H9 (cell line): ENCODE results near the gene SLC48A1. TPM values are rescaled to one million over a fixed set of nuclear protein-coding genes. Genes with fewer than 3 reads are reported as not detected.
A peak's percentile ranks its signal among the peaks of the same experiment; 100 is the strongest.

Source experiments
- DNase-seq: peaks from one replicate; pipeline ENCODE4 v3.0.0-alpha.2; 2017
- H2AFZ ChIP-seq: one replicate; pipeline ENCODE4 v1.6.1; 2013; ENCODE audit warnings: mild to moderate bottlenecking, low read length, control low read depth, moderate library complexity
- H2AK5ac ChIP-seq: 2 replicates; pipeline ENCODE4 v1.6.1; 2013; ENCODE audit warnings: low read length, control low read depth, mixed read lengths; ENCODE audit not compliant: insufficient read length
- H2BK120ac ChIP-seq: one replicate; pipeline ENCODE4 v1.6.1; 2013; ENCODE audit warnings: low read depth, mild to moderate bottlenecking, low read length, control low read depth, inconsistent platforms; ENCODE audit not compliant: poor library complexity, severe bottlenecking
- H2BK12ac ChIP-seq: 2 replicates; pipeline ENCODE4 v1.6.1; 2013; ENCODE audit warnings: low read length, control low read depth, mixed read lengths, low read depth; ENCODE audit not compliant: insufficient read length
- H2BK15ac ChIP-seq: 2 replicates; pipeline ENCODE4 v1.6.1; 2013; ENCODE audit warnings: low read depth, low read length, control low read depth
- H2BK20ac ChIP-seq: one replicate; pipeline ENCODE4 v1.6.1; 2013; ENCODE audit warnings: low read depth, mild to moderate bottlenecking, low read length, control low read depth, inconsistent platforms; ENCODE audit not compliant: poor library complexity, severe bottlenecking
- H2BK5ac ChIP-seq: 2 replicates; pipeline ENCODE4 v1.6.1; 2013; ENCODE audit warnings: low read length, control low read depth, mixed read lengths; ENCODE audit not compliant: insufficient read length
- H3K14ac ChIP-seq: 2 replicates; pipeline ENCODE4 v1.6.1; 2013; ENCODE audit warnings: low read length, control low read depth; ENCODE audit not compliant: insufficient read depth
- H3K18ac ChIP-seq: 2 replicates; pipeline ENCODE4 v1.6.1; 2013; ENCODE audit warnings: low read depth, mild to moderate bottlenecking, mixed read lengths, low read length, control low read depth; ENCODE audit not compliant: insufficient read length
- H3K23ac ChIP-seq: 2 replicates; pipeline ENCODE4 v1.6.1; 2013; ENCODE audit warnings: low read length, control low read depth, mixed read lengths, low read depth; ENCODE audit not compliant: insufficient read length
- H3K23me2 ChIP-seq: 2 replicates; pipeline ENCODE4 v1.6.1; 2013; ENCODE audit warnings: low read depth, mild to moderate bottlenecking, mixed read lengths, low read length, control low read depth; ENCODE audit not compliant: insufficient read length, poor library complexity, severe bottlenecking
- H3K27ac ChIP-seq: 2 replicates; pipeline ENCODE4 v1.5.1; 2013; ENCODE audit warnings: low read length, control low read depth, mixed read lengths, low read depth; ENCODE audit not compliant: insufficient read length
- H3K27me3 ChIP-seq: 2 replicates; pipeline ENCODE4 v1.6.1; 2013; ENCODE audit warnings: low read length, control low read depth, inconsistent platforms; ENCODE audit not compliant: insufficient read depth
- H3K4ac ChIP-seq: 2 replicates; pipeline ENCODE4 v1.6.1; 2013; ENCODE audit warnings: low read depth, mild to moderate bottlenecking, control low read depth, inconsistent platforms, low read length, moderate library complexity
- H3K4me1 ChIP-seq: 2 replicates; pipeline ENCODE4 v1.6.1; 2013; ENCODE audit warnings: low read length, control low read depth, inconsistent platforms; ENCODE audit not compliant: insufficient read depth
- H3K4me2 ChIP-seq: 2 replicates; pipeline ENCODE4 v1.6.1; 2013; ENCODE audit warnings: low read length, control low read depth, mixed read lengths; ENCODE audit not compliant: insufficient read length, insufficient read depth
- H3K56ac ChIP-seq: 2 replicates; pipeline ENCODE4 v1.6.1; 2013; ENCODE audit warnings: low read depth, mild to moderate bottlenecking, mixed read lengths, low read length, control low read depth; ENCODE audit not compliant: insufficient read length
- H3K79me1 ChIP-seq: 2 replicates; pipeline ENCODE4 v1.6.1; 2013; ENCODE audit warnings: low read depth, mild to moderate bottlenecking, moderate library complexity, low read length, control low read depth, inconsistent platforms; ENCODE audit not compliant: insufficient read depth, poor library complexity, severe bottlenecking
- H3K79me2 ChIP-seq: 2 replicates; pipeline ENCODE4 v1.6.1; 2013; ENCODE audit warnings: low read length, control low read depth, inconsistent platforms; ENCODE audit not compliant: insufficient read depth
- H3K9ac ChIP-seq: 2 replicates; pipeline ENCODE4 v1.6.1; 2013; ENCODE audit warnings: low read length, control low read depth, mixed read lengths; ENCODE audit not compliant: insufficient read length; ENCODE audit errors: extremely low read depth
- H3K9me3 ChIP-seq: one replicate; pipeline ENCODE4 v1.6.1; 2013; ENCODE audit warnings: low read depth, low read length, inconsistent platforms; ENCODE audit not compliant: control insufficient read depth
- H3T11ph ChIP-seq: one replicate; pipeline ENCODE4 v1.6.1; 2013; ENCODE audit warnings: mild to moderate bottlenecking, low read length, control low read depth, inconsistent platforms
- H4K20me1 ChIP-seq: one replicate; pipeline ENCODE4 v1.6.1; 2013; ENCODE audit not compliant: control insufficient read depth, insufficient read length, insufficient read depth
- H4K5ac ChIP-seq: 2 replicates; pipeline ENCODE4 v1.6.1; 2013; ENCODE audit warnings: low read depth, mild to moderate bottlenecking, mixed read lengths, low read length, control low read depth; ENCODE audit not compliant: insufficient read length
- H4K8ac ChIP-seq: replicated peaks from 2 replicates; pipeline ENCODE4 v1.6.1; 2013; ENCODE audit warnings: low read length, control low read depth, mixed read lengths, low read depth; ENCODE audit not compliant: insufficient read length
- H4K91ac ChIP-seq: 2 replicates; pipeline ENCODE4 v1.6.1; 2013; ENCODE audit warnings: low read depth, mild to moderate bottlenecking, moderate library complexity, mixed read lengths, low read length, control low read depth; ENCODE audit not compliant: insufficient read length
- H3K27ac Mint-ChIP-seq, 3 experiments: 2 replicates in 2 of 3; 3 replicates in 1 of 3; pipeline ENCODE4 v1.8.0; 2020 to 2021; ENCODE audit warnings: mixed read lengths in 3 of 3, mild to moderate bottlenecking in 1 of 3, moderate library complexity in 1 of 3
- H3K27me3 Mint-ChIP-seq: 2 replicates; pipeline ENCODE4 v1.8.0; 2021; ENCODE audit warnings: low read depth, mild to moderate bottlenecking, moderate library complexity, mixed read lengths
- H3K36me3 Mint-ChIP-seq, 3 experiments: 2 replicates in 2 of 3; 3 replicates in 1 of 3; pipeline ENCODE4 v1.8.0; 2020 to 2021; ENCODE audit warnings: low read depth in 3 of 3, mixed read lengths in 3 of 3; ENCODE audit not compliant: insufficient read depth in 1 of 3
- H3K4me1 Mint-ChIP-seq, 2 experiments: 2 replicates each; pipeline ENCODE4 v1.8.0; 2020; ENCODE audit warnings: mixed read lengths in 2 of 2
- H3K4me3 Mint-ChIP-seq, 2 experiments: 2 replicates in 1 of 2; 3 replicates in 1 of 2; pipeline ENCODE4 v1.8.0; 2020 to 2021; ENCODE audit warnings: mild to moderate bottlenecking in 2 of 2, mixed read lengths in 2 of 2, moderate library complexity in 1 of 2
- H3K9me3 Mint-ChIP-seq, 2 experiments: 2 replicates in 1 of 2; 3 replicates in 1 of 2; pipeline ENCODE4 v1.8.0; 2020; ENCODE audit warnings: mild to moderate bottlenecking in 2 of 2, mixed read lengths in 2 of 2, moderate library complexity in 1 of 2
- WGBS: extraction: QIAGEN DNeasy Blood & Tissue Kit; methylation state at CpG from one replicate; pipeline ENCODE4 v1.1.7; 2013; ENCODE audit warnings: missing lambda C conversion rate, low lambda C conversion rate, mixed read lengths; ENCODE audit not compliant: insufficient read length; ENCODE audit errors: extremely low coverage; 5-methylcytosine and 5-hydroxymethylcytosine counted together
- total RNA-seq: library from RNA; stranded (reverse); gene quantifications from 2 replicates; pipeline ENCODE4 v1.2.1, GENCODE V29; 2021
- TF ChIP-seq, protein P1 (sequence below): fragments of 200-600 bp; sonication (generic); conservative IDR thresholded peaks from 3 replicates; pipeline ENCODE4 v1.8.0; 2021; ENCODE audit warnings: antibody characterized with exemption, mild to moderate bottlenecking

Gene SLC48A1
- total RNA-seq, 1 experiment from 2014 or later, result 10.6 TPM

DNA sequence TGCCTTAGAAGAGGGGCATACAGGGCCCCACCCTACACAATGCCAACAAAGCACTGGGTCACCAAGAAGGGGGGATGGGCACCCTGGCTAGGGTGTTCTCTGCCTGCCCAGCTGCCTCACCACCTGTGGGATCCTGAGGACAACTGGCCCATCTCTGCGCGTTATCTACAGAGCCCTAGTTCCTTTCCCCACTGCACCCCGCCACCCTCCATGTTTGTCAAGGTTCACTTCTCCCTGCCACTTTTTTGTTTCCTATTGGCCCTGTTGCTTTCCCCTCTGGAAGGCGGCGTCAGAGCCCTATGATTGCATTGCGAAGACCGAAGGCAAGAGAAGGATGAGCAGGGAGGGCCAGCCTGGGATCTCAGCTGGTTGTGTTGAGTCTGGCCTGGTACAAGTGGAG is 1.6 kb downstream of the SLC48A1 start:
- no peak overlapping the region for H2BK15ac ChIP-seq
- no peak overlapping the region for H3T11ph ChIP-seq
- peaks cover 2% of the 10 kb centered on the region for H4K20me1 ChIP-seq
- no peak overlapping the region for H3K27ac ChIP-seq
- Mint-ChIP-seq H3K27me3 (peaks cover 22% of the 10 kb centered on the region), H3K9me3 (no peaks in the 10 kb centered on the region), H3K4me1 (peaks cover 28 to 41% of the 10 kb centered on the region in 2 experiments), H3K27ac (no peak overlapping the region), H3K4me3 (peak overlapping the region in 1 of 2 experiments; percentile 9; a peak in 1 of 5 replicates), H3K36me3 (peaks cover 0 to 1% (median 0%) of the 10 kb centered on the region in 3 experiments; a peak in 2 of 7 replicates)
- no peaks in the 10 kb centered on the region for H3K79me1 ChIP-seq
- H4K91ac ChIP-seq, result no peak overlapping the region
- H2BK5ac ChIP-seq, result no peak overlapping the region
- H3K4me2 ChIP-seq, result no peak overlapping the region
- DNase-seq, result no peak
- H4K8ac ChIP-seq, result no peak overlapping the region
- no peak overlapping the region for H2BK120ac ChIP-seq
- no peaks in the 10 kb centered on the region for H3K9me3 ChIP-seq
- no peak overlapping the region for H2AFZ ChIP-seq
- TF ChIP-seq, protein P1, sequence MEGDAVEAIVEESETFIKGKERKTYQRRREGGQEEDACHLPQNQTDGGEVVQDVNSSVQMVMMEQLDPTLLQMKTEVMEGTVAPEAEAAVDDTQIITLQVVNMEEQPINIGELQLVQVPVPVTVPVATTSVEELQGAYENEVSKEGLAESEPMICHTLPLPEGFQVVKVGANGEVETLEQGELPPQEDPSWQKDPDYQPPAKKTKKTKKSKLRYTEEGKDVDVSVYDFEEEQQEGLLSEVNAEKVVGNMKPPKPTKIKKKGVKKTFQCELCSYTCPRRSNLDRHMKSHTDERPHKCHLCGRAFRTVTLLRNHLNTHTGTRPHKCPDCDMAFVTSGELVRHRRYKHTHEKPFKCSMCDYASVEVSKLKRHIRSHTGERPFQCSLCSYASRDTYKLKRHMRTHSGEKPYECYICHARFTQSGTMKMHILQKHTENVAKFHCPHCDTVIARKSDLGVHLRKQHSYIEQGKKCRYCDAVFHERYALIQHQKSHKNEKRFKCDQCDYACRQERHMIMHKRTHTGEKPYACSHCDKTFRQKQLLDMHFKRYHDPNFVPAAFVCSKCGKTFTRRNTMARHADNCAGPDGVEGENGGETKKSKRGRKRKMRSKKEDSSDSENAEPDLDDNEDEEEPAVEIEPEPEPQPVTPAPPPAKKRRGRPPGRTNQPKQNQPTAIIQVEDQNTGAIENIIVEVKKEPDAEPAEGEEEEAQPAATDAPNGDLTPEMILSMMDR, result no peak
- H4K5ac ChIP-seq, result no peak overlapping the region
- no peak overlapping the region for H3K23ac ChIP-seq
- H2BK20ac ChIP-seq, result no peak overlapping the region
- H2AK5ac ChIP-seq, result no peak overlapping the region
- H3K27me3 ChIP-seq, result no peaks in the 10 kb centered on the region
- peaks cover 6% of the 10 kb centered on the region for H3K23me2 ChIP-seq
- H3K56ac ChIP-seq, result no peak overlapping the region
- H3K79me2 ChIP-seq, result no peaks in the 10 kb centered on the region
- no peak overlapping the region for H2BK12ac ChIP-seq
- H3K14ac ChIP-seq, result no peak overlapping the region; the same call in 1 of the 2 replicates
- no peak overlapping the region for H3K9ac ChIP-seq
- no CpG with 5 or more reads among the region's 7 CpGs for WGBS
- no peak overlapping the region for H3K4ac ChIP-seq
- H3K4me1 ChIP-seq, result peaks cover 3% of the 10 kb centered on the region; the same call in 1 of the 2 replicates
- H3K18ac ChIP-seq, result no peak overlapping the region
